Activated B cell treated with CpG ODN at 0.5 μM for 24 hours (primary cell): Measurements from ENCODE around the gene PLG. TPM values are rescaled to one million over a fixed set of nuclear protein-coding genes. Genes with fewer than 3 reads are reported as not detected.
"Not testable (repeated sequence)": the region's sequence is repeated elsewhere in the genome, so short reads cannot be mapped to it uniquely, and the experiment has no call there.

ENCODE experiments used
- ATAC-seq: fragments of 200-7000 bp; cut with Tn5 transposase; one replicate; pipeline ENCODE4 v1.10.0; 2021; ENCODE audit warnings: low read depth, mild to moderate bottlenecking, moderate library complexity
- CTCF ChIA-PET: fragments of 350-600 bp; sonication (Branson Sonifier 250); formaldehyde crosslinking; loops from one replicate; lab custom pipeline; 2021; ENCODE audit warnings: antibody characterized with exemption; lab: Charles Lee
- POLR2A ChIA-PET: fragments of 350-600 bp; sonication (Branson Sonifier 250); formaldehyde crosslinking; loops from one replicate; lab custom pipeline; 2021; ENCODE audit warnings: antibody characterized with exemption; lab: Charles Lee
- DNase-seq: peaks from one replicate; pipeline ENCODE4 v3.0.0; 2022
- H3K27ac Mint-ChIP-seq: one replicate; pipeline ENCODE4 v1.8.0; 2020; ENCODE audit warnings: mixed read lengths
- H3K27me3 Mint-ChIP-seq: one replicate; pipeline ENCODE4 v1.8.0; 2021; ENCODE audit warnings: mixed read lengths
- H3K36me3 Mint-ChIP-seq: one replicate; pipeline ENCODE4 v1.8.0; 2021; ENCODE audit warnings: low read depth, mixed read lengths
- H3K4me1 Mint-ChIP-seq: one replicate; pipeline ENCODE4 v1.8.0; 2021; ENCODE audit warnings: mixed read lengths
- H3K4me3 Mint-ChIP-seq: one replicate; pipeline ENCODE4 v1.8.0; 2020; ENCODE audit warnings: mild to moderate bottlenecking, mixed read lengths
- H3K9me3 Mint-ChIP-seq: one replicate; pipeline ENCODE4 v1.8.0; 2020; ENCODE audit warnings: mixed read lengths
- CTCF ChIP-seq: fragments of 200-600 bp; IDR thresholded peaks from one replicate; pipeline ENCODE4 v1.8.0; 2022; ENCODE audit warnings: antibody characterized with exemption, mild to moderate bottlenecking
- intact Hi-C: fragments of 100-400 bp; cut with micrococcal nuclease; formaldehyde crosslinking; loops from one replicate; pipeline ENCODE4 v1.15.1; 2024
- total RNA-seq: library from RNA; stranded (reverse); gene quantifications from 2 replicates; pipeline ENCODE4 v1.2.3, GENCODE V29; 2022

Gene PLG
- total RNA-seq, 1 donor from 2014 or later: 0.31 TPM

DNA sequence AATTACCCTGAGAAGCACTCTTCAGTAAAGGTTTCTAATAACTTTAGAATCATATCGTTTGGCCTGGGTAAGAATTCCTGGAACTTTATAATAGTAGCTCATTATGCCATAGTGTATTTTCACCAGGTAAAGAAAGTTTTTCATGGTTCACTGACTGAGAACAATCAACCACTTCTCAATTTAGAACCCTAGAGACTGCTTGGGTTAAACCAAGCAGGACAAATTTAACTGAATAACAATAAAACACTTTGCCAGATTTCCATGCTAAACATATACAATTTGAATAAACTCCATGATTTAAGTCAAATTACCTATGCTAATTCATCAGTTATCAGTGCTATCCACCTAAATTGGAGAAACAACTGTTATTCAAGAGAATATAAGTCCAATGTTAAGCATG, 99.4 kb downstream of the PLG start:
- Mint-ChIP-seq H3K27ac (no peak overlapping the region), H3K4me1 (no peaks in the 10 kb centered on the region), H3K9me3 (peaks cover 5% of the 10 kb centered on the region), H3K27me3 (peaks cover 2% of the 10 kb centered on the region), H3K36me3 (no peaks in the 10 kb centered on the region), H3K4me3 (no peak overlapping the region)
- CTCF ChIA-PET: no interaction called here
- intact Hi-C loops: no loop called here
- no peak for DNase-seq
- no peak for TF ChIP-seq CTCF
- no peak for ATAC-seq
- POLR2A ChIA-PET: no interaction called here

GRCh38 chr6:160802049-160802448, 100.0 kb downstream of the PLG start:
- DNase-seq, ATAC-seq, H3K36me3 Mint-ChIP-seq, H3K9me3 Mint-ChIP-seq, CTCF ChIA-PET, H3K4me1 Mint-ChIP-seq, H3K27ac Mint-ChIP-seq, intact Hi-C loops, H3K27me3 Mint-ChIP-seq, POLR2A ChIA-PET, H3K4me3 Mint-ChIP-seq: not testable (repeated sequence)

Other genes with a start within 250 kb of the PLG start
- not detected in 2 replicates for gene LPA, start 38.0 kb upstream of the PLG start, total RNA-seq